Thymus (tissue), 11 donors: ENCODE data around the gene CUL9. TPM values are rescaled to one million over a fixed set of nuclear protein-coding genes. Genes with fewer than 3 reads are reported as not detected.

Experiments used
- DNase-seq, 9 donors: peaks; one replicate each; pipeline ENCODE4 v3.0.0-alpha.2; 2013; ENCODE audit warnings: low spot score in 9 of 9, low read depth in 6 of 9, missing footprints in 1 of 9
- H3K27ac ChIP-seq, 2 donors: one replicate each; pipeline ENCODE4 v1.5.1; 2013; ENCODE audit warnings: control low read depth in 1 of 2, low read depth in 1 of 2, low read length in 1 of 2, mild to moderate bottlenecking in 1 of 2, moderate library complexity in 1 of 2
- H3K27me3 ChIP-seq, 2 donors: one replicate each; pipeline ENCODE4 v1.5.1; 2013; ENCODE audit warnings: low read length in 1 of 2; ENCODE audit not compliant: control insufficient read depth in 2 of 2, insufficient read depth in 1 of 2
- H3K36me3 ChIP-seq, 2 donors: one replicate each; pipeline ENCODE4 v1.5.1; 2013; ENCODE audit warnings: low read length in 1 of 2, mild to moderate bottlenecking in 1 of 2, moderate library complexity in 1 of 2; ENCODE audit not compliant: control insufficient read depth in 2 of 2, insufficient read depth in 2 of 2
- H3K4me1 ChIP-seq, 2 donors: one replicate each; pipeline ENCODE4 v1.5.1; 2013; ENCODE audit warnings: low read length in 2 of 2; ENCODE audit not compliant: control insufficient read depth in 2 of 2, insufficient read depth in 2 of 2
- H3K4me3 ChIP-seq, 2 donors: one replicate each; pipeline ENCODE4 v1.5.1; 2013; ENCODE audit warnings: low read length in 2 of 2, control low read depth in 1 of 2, mild to moderate bottlenecking in 1 of 2
- H3K9me3 ChIP-seq, 2 donors: one replicate each; pipeline ENCODE4 v1.5.1; 2013; ENCODE audit warnings: low read length in 1 of 2, mild to moderate bottlenecking in 1 of 2; ENCODE audit not compliant: control insufficient read depth in 2 of 2, insufficient read depth in 1 of 2
- WGBS: extraction: QIAGEN DNeasy Blood & Tissue Kit; methylation state at CpG from one replicate; pipeline ENCODE4 v1.1.7; 2013; 5-methylcytosine and 5-hydroxymethylcytosine counted together
- polyA plus RNA-seq: library from polyadenylated mRNA; stranded (reverse); fragments of 200-250 nt; gene quantifications from one replicate; pipeline ENCODE4 v1.2.3, GENCODE V29; 2013
- total RNA-seq: library from RNA; stranded (reverse); fragments of 120-200 nt; gene quantifications from one replicate; pipeline ENCODE4 v1.2.4, GENCODE V29; 2013
- donor health status: healthy.

Gene CUL9
- total and polyA plus RNA-seq, 2 donors: 25.3 to 119 TPM

- WGBS: 94% methylated on average over 11 of the region's 11 CpGs
- H3K27ac ChIP-seq: no peak overlapping the region
- no peaks in the 10 kb centered on the region for H3K36me3 ChIP-seq
- peaks cover 0 to 7% of the 10 kb centered on the region in 2 donors for H3K4me1 ChIP-seq
- peaks cover 0 to 1% of the 10 kb centered on the region in 2 donors for H3K9me3 ChIP-seq
- H3K4me3 ChIP-seq: no peak overlapping the region
- H3K27me3 ChIP-seq: peaks cover 16 to 81% of the 10 kb centered on the region in 2 donors
- DNase-seq: no peak
Measured at GRCh38 chr6:43253401-43253800, 71.4 kb downstream of the CUL9 start.

- Histone ChIP-seq H3K4me1 (peaks cover 0 to 7% of the 10 kb centered on the region in 2 donors), H3K4me3 (no peak overlapping the region), H3K36me3 (no peaks in the 10 kb centered on the region), H3K27ac (no peak overlapping the region), H3K9me3 (peaks cover 0 to 1% of the 10 kb centered on the region in 2 donors), H3K27me3 (peaks cover 12 to 79% of the 10 kb centered on the region in 2 donors)
- DNase-seq: no peak
- 95% methylated on average over 15 of the region's 15 CpGs for WGBS
Measured at GRCh38 chr6:43254138-43254817, 72.3 kb downstream of the CUL9 start.

- WGBS: 92% methylated on average over 11 of the region's 11 CpGs
- no peaks in the 10 kb centered on the region for H3K36me3 ChIP-seq
- H3K27ac ChIP-seq: no peak overlapping the region
- peaks cover 12 to 73% of the 10 kb centered on the region in 2 donors for H3K27me3 ChIP-seq
- H3K4me3 ChIP-seq: no peak overlapping the region
- peaks cover 0 to 7% of the 10 kb centered on the region in 2 donors for H3K4me1 ChIP-seq
- H3K9me3 ChIP-seq: peaks cover 0 to 1% of the 10 kb centered on the region in 2 donors
- DNase-seq: no peak
Measured at GRCh38 chr6:43254846-43255245, 72.8 kb downstream of the CUL9 start.

- H3K27me3 ChIP-seq: peaks cover 9 to 66% of the 10 kb centered on the region in 2 donors
- 90% methylated on average over 11 of the region's 11 CpGs for WGBS
- H3K4me1 ChIP-seq: peaks cover 0 to 7% of the 10 kb centered on the region in 2 donors
- no peak overlapping the region for H3K27ac ChIP-seq
- H3K36me3 ChIP-seq: no peaks in the 10 kb centered on the region
- no peak for DNase-seq
- no peak overlapping the region for H3K4me3 ChIP-seq
- peaks cover 0 to 1% of the 10 kb centered on the region in 2 donors for H3K9me3 ChIP-seq
Measured at GRCh38 chr6:43255408-43256054, 73.5 kb downstream of the CUL9 start.

- DNase-seq: no peak
- H3K36me3 ChIP-seq: no peaks in the 10 kb centered on the region
- H3K27me3 ChIP-seq: peaks cover 2 to 53% of the 10 kb centered on the region in 2 donors
- H3K4me1 ChIP-seq: peaks cover 0 to under 1% of the 10 kb centered on the region in 2 donors
- peaks cover 0 to 1% of the 10 kb centered on the region in 2 donors for H3K9me3 ChIP-seq
- no peak overlapping the region for H3K4me3 ChIP-seq
- WGBS: 96% methylated on average over 9 of the region's 9 CpGs
- H3K27ac ChIP-seq: no peak overlapping the region
Measured at GRCh38 chr6:43256670-43257366, 74.8 kb downstream of the CUL9 start.

GRCh38 chr6:43257367-43258145, 75.6 kb downstream of the CUL9 start:
- Histone ChIP-seq H3K4me1 (no peaks in the 10 kb centered on the region), H3K36me3 (no peaks in the 10 kb centered on the region), H3K9me3 (peaks cover 0 to 1% of the 10 kb centered on the region in 2 donors), H3K4me3 (no peak overlapping the region), H3K27ac (no peak overlapping the region), H3K27me3 (peaks cover 2 to 46% of the 10 kb centered on the region in 2 donors)
- WGBS: 90% methylated on average over 12 of the region's 12 CpGs
- DNase-seq: no peak

- DNase-seq: no peak
- WGBS: 88% methylated on average over 4 of the region's 4 CpGs
- Histone ChIP-seq H3K9me3 (peaks cover 0 to 1% of the 10 kb centered on the region in 2 donors), H3K4me3 (no peak overlapping the region), H3K4me1 (no peaks in the 10 kb centered on the region), H3K27ac (no peak overlapping the region), H3K36me3 (no peaks in the 10 kb centered on the region), H3K27me3 (peaks cover 2 to 40% of the 10 kb centered on the region in 2 donors)
Measured at GRCh38 chr6:43258180-43258579, 76.2 kb downstream of the CUL9 start.

- Histone ChIP-seq H3K9me3 (peaks cover 0 to 1% of the 10 kb centered on the region in 2 donors), H3K4me1 (no peaks in the 10 kb centered on the region), H3K27me3 (peaks cover 2 to 31% of the 10 kb centered on the region in 2 donors), H3K4me3 (no peak overlapping the region), H3K27ac (no peak overlapping the region), H3K36me3 (no peaks in the 10 kb centered on the region)
- 95% methylated on average over 30 of the region's 30 CpGs for WGBS
- no peak for DNase-seq
Measured at GRCh38 chr6:43258807-43259686, 77.1 kb downstream of the CUL9 start.
